IPS-20b (cell line): Measurements from ENCODE around the gene ZBTB20.

Source experiments
- H3K27ac ChIP-seq: one replicate; pipeline ENCODE4 v1.5.1; 2013; ENCODE audit warnings: low read length
- H3K27me3 ChIP-seq: 2 replicates; pipeline ENCODE4 v1.6.1; 2013; ENCODE audit warnings: mild to moderate bottlenecking, low read length, inconsistent platforms; ENCODE audit not compliant: insufficient read depth
- H3K36me3 ChIP-seq: 2 replicates; pipeline ENCODE4 v1.6.1; 2013; ENCODE audit warnings: low read depth, mild to moderate bottlenecking, inconsistent platforms, low read length, moderate library complexity; ENCODE audit not compliant: insufficient read depth
- H3K4me1 ChIP-seq: 2 replicates; pipeline ENCODE4 v1.6.1; 2013; ENCODE audit warnings: mild to moderate bottlenecking, control low read depth, inconsistent platforms, low read length, moderate library complexity; ENCODE audit not compliant: insufficient read depth
- H3K4me3 ChIP-seq: 2 replicates; pipeline ENCODE4 v1.5.1; 2013; ENCODE audit warnings: mild to moderate bottlenecking, low read length, inconsistent platforms
- H3K9ac ChIP-seq: 2 replicates; pipeline ENCODE4 v1.6.1; 2013; ENCODE audit warnings: low read depth, mild to moderate bottlenecking, inconsistent platforms, low read length, moderate library complexity
- H3K9me3 ChIP-seq: 2 replicates; pipeline ENCODE4 v1.6.1; 2013; ENCODE audit warnings: mild to moderate bottlenecking, low read depth, low read length, inconsistent platforms; ENCODE audit not compliant: insufficient read depth

ZBTB20 gene

DNA sequence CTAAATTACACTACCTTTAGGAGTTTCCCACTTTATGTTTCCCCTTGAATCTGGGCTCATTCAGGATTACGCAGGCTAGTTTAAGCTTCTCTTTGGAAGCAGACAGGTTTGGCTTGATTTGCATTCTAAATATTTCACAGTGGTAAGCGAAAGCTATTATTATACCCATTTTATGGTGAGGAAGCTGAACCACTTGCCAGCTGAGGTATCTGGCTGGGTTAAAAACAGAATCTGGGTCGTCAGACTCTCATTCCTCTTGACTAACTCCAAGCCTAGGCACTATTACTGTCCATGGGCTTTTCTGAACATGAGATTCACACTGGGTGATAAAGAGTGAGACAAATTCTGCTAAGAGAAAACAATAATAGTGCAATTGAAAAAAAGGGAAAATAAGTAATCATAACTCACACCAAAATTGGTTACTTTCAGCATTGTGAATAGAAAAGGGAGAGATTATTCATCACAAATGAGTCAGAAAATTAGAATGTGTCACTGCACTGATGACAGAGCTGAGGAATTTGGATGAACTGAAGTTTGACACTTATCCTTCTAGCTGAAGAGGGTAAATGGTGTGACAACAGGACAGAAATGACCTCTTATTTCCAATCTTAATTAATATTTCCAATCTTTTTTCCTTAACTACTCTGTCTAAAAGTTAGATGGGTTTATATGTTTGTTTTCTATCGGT is 642.0 kb downstream of the ZBTB20 start:
- Histone ChIP-seq H3K9ac (no peak overlapping the region), H3K27ac (no peak overlapping the region), H3K27me3 (no peaks in the 10 kb centered on the region), H3K4me3 (no peak overlapping the region), H3K9me3 (no peaks in the 10 kb centered on the region), H3K36me3 (no peaks in the 10 kb centered on the region), H3K4me1 (peaks cover 6% of the 10 kb centered on the region)

DNA sequence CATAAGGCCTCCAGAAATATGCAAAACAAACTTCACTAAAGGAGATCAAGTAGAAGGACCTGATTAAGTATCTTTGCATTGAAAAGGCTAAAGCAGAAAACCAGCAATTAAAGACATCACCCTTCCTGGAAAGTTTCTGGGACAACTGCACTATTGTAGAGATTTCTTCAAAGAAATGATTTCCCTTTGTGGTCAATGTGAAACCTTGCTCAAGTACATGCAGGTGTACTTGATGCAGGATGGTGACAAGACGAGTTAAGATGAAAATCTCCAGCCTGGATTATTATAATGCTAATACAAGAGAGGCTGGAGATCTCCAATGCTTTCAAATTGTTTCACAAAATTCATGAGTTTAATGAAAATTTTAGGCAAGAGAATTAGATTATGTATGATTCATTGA is 644.9 kb downstream of the ZBTB20 start:
- no peaks in the 10 kb centered on the region; the same call in 1 of the 2 replicates for H3K4me1 ChIP-seq

DNA sequence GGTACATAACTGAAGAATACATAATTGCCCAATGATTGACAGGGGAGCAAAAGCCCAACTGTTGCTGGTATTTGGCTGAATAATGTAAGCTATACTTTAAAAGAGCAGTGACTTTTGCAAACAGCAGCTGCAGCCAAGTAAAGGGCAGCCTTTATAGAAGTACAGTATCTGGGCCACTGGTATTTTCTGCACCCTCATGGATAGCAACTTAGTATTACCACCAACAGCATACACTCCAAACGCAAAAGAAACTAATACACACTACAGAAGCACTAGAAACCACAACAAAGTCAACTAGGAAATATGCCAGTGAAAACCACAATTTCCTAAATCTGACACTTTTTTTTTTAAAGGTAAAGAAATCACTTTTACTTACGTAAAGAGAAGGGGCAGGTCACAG is 647.1 kb downstream of the ZBTB20 start:
- Histone ChIP-seq H3K9ac (no peak overlapping the region), H3K27ac (no peak overlapping the region), H3K4me1 (no peaks in the 10 kb centered on the region), H3K27me3 (no peaks in the 10 kb centered on the region), H3K36me3 (no peaks in the 10 kb centered on the region), H3K4me3 (no peak overlapping the region), H3K9me3 (no peaks in the 10 kb centered on the region)

More for the DNA sequence above, 644.9 kb downstream of the ZBTB20 start:
- Histone ChIP-seq H3K36me3 (no peaks in the 10 kb centered on the region), H3K27me3 (no peaks in the 10 kb centered on the region), H3K27ac (no peak overlapping the region), H3K9me3 (no peaks in the 10 kb centered on the region), H3K4me3 (no peak overlapping the region), H3K9ac (no peak overlapping the region)

DNA sequence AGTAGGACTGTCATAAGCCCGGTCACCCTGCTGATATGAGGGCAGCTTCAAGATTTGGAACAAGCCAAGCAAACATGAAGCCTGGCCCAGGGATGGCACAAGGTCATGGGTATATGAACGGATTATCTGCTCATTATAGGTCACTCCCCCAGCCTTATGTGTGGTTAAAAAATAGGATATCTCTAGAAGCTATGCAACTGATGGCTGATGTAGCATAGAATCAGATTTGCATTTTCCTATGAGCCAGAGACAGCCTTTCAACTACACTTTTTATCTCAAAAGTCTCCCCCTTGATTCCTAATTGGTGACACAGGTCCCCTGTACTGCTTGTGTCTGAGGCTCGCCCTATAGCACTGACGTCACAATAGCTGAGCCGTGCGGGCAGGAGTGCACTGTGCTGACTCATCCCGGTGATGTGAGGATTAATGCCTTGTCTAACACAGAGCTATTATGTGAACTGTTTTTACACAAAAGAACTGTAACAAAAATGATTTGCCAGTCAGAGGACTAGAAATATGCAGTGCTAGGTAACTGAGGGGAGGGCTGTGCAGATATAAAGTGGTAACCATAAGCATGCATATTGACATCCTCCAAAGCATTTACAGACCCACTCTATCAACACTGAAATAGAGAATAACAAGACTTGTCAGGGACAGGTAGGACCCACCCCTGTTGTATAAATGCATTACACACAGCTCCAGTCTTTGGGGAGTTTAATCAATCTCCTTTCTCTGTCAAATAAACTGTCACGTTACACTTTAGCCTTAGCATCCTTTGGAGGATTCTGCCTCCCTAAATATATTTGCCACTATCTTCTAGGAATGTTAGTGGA is 648.3 kb downstream of the ZBTB20 start:
- H3K27ac ChIP-seq, result no peak overlapping the region
- no peaks in the 10 kb centered on the region for H3K36me3 ChIP-seq
- no peak overlapping the region for H3K4me3 ChIP-seq
- no peaks in the 10 kb centered on the region for H3K4me1 ChIP-seq
- no peaks in the 10 kb centered on the region for H3K27me3 ChIP-seq
- H3K9ac ChIP-seq, result no peak overlapping the region
- no peaks in the 10 kb centered on the region for H3K9me3 ChIP-seq

DNA sequence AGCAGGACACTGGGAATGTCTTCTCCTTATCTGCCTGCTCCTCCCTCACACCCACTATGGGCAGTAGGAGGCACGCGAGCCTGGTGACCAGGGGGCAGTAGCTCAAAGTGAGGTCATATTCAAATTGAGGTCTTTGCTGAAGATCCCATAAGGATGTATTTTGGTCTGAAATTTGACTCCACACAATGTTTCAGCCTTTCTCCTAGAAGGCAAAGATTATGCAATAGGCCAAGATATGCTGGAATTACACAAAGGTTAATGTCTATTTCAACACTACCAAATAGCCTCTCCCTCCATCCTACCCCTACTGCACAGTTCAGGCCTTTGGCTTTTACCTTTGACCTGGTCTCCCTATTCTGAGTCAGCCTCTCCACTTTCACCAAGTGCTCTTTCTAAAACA is 650.2 kb downstream of the ZBTB20 start:
- H3K9ac ChIP-seq, result no peak overlapping the region
- H3K27me3 ChIP-seq, result no peaks in the 10 kb centered on the region
- H3K4me3 ChIP-seq, result no peak overlapping the region
- no peaks in the 10 kb centered on the region for H3K4me1 ChIP-seq
- no peak overlapping the region for H3K27ac ChIP-seq
- no peaks in the 10 kb centered on the region for H3K36me3 ChIP-seq
- H3K9me3 ChIP-seq, result no peaks in the 10 kb centered on the region

DNA sequence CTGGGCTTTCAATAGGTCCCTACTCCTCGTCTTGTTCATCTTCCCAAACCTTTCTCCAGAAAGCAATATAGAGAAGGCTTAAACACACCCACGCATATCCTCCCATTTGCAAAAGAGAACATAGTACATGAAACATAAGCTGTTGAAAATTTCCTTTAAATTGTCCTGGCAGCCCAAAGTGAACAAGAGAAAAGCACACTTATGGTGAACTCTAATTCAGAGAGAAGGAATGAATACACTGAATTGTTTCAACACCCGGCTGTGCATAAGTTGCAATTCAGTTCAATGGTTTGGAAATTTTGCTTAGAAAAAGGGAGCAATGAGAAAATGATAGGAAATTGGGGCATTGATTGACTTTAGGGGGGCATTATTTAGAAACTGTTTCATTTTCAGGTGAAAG is 650.6 kb downstream of the ZBTB20 start:
- Histone ChIP-seq H3K4me3 (no peak overlapping the region), H3K27me3 (no peaks in the 10 kb centered on the region), H3K9ac (no peak overlapping the region), H3K4me1 (no peaks in the 10 kb centered on the region), H3K27ac (no peak overlapping the region), H3K36me3 (no peaks in the 10 kb centered on the region), H3K9me3 (no peaks in the 10 kb centered on the region)

DNA sequence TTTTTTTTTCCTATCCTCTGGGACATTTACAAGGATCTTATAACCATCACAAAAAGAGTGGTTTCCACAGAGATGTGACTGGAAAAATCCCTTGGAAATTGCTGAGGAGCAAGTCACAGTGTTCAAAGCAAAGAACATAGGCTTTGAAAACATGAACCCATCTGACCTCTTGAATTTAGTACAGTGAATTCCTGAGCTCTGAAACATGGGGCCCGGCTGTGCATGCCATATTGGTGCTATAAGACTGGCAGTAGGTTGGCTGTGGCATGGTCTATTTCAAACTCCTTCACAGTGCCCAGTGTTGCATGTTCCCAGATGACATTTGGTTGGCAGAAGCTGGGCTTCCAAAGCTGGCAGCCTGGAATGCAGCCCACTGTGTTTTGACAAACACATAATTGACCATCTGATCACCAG is 651.1 kb downstream of the ZBTB20 start:
- H3K4me3 ChIP-seq, result no peak overlapping the region
- no peaks in the 10 kb centered on the region for H3K36me3 ChIP-seq
- no peaks in the 10 kb centered on the region for H3K27me3 ChIP-seq
- H3K27ac ChIP-seq, result no peak overlapping the region
- no peak overlapping the region for H3K9ac ChIP-seq
- no peaks in the 10 kb centered on the region for H3K9me3 ChIP-seq
- H3K4me1 ChIP-seq, result no peaks in the 10 kb centered on the region

DNA sequence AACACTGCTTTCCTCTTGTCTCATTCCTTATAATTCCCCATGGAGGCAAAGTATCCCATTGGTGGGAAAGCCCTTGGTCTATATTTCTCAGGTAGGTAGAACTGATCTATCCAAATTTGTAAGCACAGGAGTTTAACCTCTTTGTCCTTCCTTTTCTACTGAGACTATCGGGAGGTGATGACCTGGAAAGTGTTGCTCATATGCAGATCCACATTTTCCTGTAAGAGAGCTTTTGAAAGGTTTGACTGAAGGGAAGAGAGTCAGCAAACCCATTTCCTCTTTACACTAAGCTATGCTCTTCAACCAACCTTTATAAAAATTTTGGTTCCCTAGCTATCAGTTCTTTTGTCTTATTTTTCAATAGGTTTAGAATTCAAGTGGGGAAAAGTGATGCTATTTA is 652.6 kb downstream of the ZBTB20 start:
- H3K9me3 ChIP-seq, result no peaks in the 10 kb centered on the region
- H3K27ac ChIP-seq, result no peak overlapping the region
- H3K36me3 ChIP-seq, result no peaks in the 10 kb centered on the region
- H3K27me3 ChIP-seq, result no peaks in the 10 kb centered on the region
- no peak overlapping the region for H3K4me3 ChIP-seq
- H3K9ac ChIP-seq, result no peak overlapping the region
- H3K4me1 ChIP-seq, result no peaks in the 10 kb centered on the region

DNA sequence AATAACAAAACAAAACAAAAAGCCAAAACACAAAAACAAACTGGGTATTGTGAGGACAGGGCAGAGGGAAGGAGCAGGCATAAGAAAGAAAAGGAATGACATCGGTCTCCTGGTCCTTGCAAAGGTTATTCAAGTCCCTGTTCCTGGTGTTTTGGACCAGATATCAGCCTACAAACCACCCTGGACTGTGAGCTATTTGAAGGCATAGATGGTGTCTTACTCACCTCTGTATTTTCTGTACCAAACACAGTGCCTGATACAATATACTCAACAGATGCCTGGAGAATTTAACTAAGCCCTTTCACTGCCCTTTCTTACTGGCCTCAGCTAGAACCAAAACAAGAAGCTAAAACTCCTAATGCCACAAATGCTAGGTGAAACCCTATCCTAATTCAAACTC is 656.3 kb downstream of the ZBTB20 start:
- no peaks in the 10 kb centered on the region for H3K27me3 ChIP-seq
- H3K27ac ChIP-seq, result no peak overlapping the region
- H3K4me3 ChIP-seq, result no peak overlapping the region
- no peak overlapping the region for H3K9ac ChIP-seq
- no peaks in the 10 kb centered on the region for H3K36me3 ChIP-seq
- H3K9me3 ChIP-seq, result no peaks in the 10 kb centered on the region
- H3K4me1 ChIP-seq, result no peaks in the 10 kb centered on the region

DNA sequence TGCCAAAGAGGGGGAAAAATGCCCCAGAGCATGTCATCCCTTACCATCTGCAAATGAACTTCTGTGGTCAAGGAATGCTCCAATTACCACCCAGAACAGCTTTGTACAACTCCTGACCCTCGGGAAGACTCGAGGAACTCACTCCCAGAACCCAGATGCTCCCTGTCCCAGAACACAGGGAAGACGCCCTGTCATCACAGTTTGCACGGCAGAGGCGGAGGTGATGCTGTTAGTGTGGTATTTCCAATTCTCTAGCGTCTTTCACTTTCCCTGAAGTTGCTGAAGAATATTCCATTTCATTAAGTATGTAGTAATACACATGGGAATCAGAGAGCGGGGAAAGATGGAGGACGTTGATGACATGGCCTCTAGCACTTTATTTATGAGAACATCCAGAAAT is 659.6 kb downstream of the ZBTB20 start:
- Histone ChIP-seq H3K9ac (no peak overlapping the region), H3K4me3 (no peak overlapping the region), H3K4me1 (no peaks in the 10 kb centered on the region), H3K36me3 (no peaks in the 10 kb centered on the region), H3K9me3 (no peaks in the 10 kb centered on the region), H3K27ac (no peak overlapping the region), H3K27me3 (no peaks in the 10 kb centered on the region)

DNA sequence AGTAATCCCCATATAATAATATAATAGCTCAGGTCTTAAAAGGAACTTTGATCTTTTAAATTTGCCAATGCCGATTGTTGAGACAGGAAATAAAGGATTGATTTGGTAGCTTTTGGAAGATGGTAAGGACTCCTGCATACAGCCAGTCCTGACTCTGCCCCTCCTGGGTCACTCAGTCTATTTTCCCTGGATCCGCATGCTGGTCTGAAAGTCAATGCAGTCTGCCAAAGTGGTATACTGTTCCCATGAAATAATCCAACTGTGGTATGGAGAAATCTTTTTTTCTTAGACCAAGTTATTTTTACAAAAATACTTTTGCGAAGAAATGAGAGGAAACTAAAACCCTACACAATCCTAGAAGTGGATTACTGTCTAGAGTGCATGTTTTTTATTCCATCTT is 662.2 kb downstream of the ZBTB20 start:
- no peaks in the 10 kb centered on the region for H3K4me1 ChIP-seq
- no peak overlapping the region for H3K9ac ChIP-seq
- no peaks in the 10 kb centered on the region for H3K27me3 ChIP-seq
- H3K4me3 ChIP-seq, result no peak overlapping the region
- H3K27ac ChIP-seq, result no peak overlapping the region
- no peaks in the 10 kb centered on the region for H3K36me3 ChIP-seq
- no peaks in the 10 kb centered on the region for H3K9me3 ChIP-seq

DNA sequence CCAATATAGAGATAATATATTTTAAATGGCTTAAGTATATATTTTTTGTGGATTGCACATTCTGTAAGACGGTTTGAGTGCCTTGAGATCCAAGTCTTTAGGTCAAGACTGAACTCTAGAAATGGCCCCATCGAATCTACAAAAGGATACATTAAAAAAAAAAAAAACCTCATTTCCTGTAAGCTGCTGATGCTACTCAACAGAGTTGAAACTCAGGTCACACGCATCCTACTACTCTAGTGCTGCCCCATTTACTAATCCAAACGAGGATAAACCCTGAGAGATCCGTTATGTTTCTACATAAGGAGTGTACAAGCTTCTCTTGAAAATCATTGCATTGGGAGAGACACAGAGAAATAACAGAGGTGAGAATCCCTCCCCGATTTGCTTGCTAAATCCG is 666.0 kb downstream of the ZBTB20 start:
- no peak overlapping the region for H3K9ac ChIP-seq
- H3K4me1 ChIP-seq, result no peaks in the 10 kb centered on the region
- H3K27me3 ChIP-seq, result no peaks in the 10 kb centered on the region

More for the DNA sequence above, 666.0 kb downstream of the ZBTB20 start:
- no peak overlapping the region for H3K27ac ChIP-seq
- no peak overlapping the region for H3K4me3 ChIP-seq
- H3K9me3 ChIP-seq, result no peaks in the 10 kb centered on the region
- H3K36me3 ChIP-seq, result no peaks in the 10 kb centered on the region
